Stimulated activated naive B cell treated with anti-CD40 and anti-IgM and Interleukin-4, amounts not matched to agents 10 μg/mL and 1 μg/mL and 100 μg/mL, for 72 hours (primary cell): ENCODE data around the gene CR1L.
"Not testable (repeated sequence)": the region's sequence is repeated elsewhere in the genome, so short reads cannot be mapped to it uniquely, and the experiment has no call there.

Source experiments
- ATAC-seq, 2 donors: fragments of 150-1000 bp; cut with Tn5 transposase; replicated peaks; 2 replicates each; pipeline ENCODE4 v1.10.0; 2021; ENCODE audit warnings: moderate library complexity in 1 of 2
- DNase-seq: peaks from one replicate; pipeline ENCODE4 v3.0.0; 2021
- H3K27ac Mint-ChIP-seq: one replicate; pipeline ENCODE4 v1.8.0; 2022; ENCODE audit warnings: mild to moderate bottlenecking, mixed read lengths
- H3K27me3 Mint-ChIP-seq, 2 donors: one replicate each; pipeline ENCODE4 v1.8.0; 2022; ENCODE audit warnings: mixed read lengths in 2 of 2
- H3K36me3 Mint-ChIP-seq, 2 donors: one replicate each; pipeline ENCODE4 v1.8.0; 2022; ENCODE audit warnings: mixed read lengths in 2 of 2, mild to moderate bottlenecking in 1 of 2
- H3K4me1 Mint-ChIP-seq, 2 donors: one replicate each; pipeline ENCODE4 v1.8.0; 2022; ENCODE audit warnings: mixed read lengths in 2 of 2, mild to moderate bottlenecking in 1 of 2
- H3K4me3 Mint-ChIP-seq, 2 donors: one replicate each; pipeline ENCODE4 v1.8.0; 2022; ENCODE audit warnings: mild to moderate bottlenecking in 2 of 2, mixed read lengths in 2 of 2, moderate library complexity in 1 of 2
- H3K9me3 Mint-ChIP-seq, 2 donors: one replicate each; pipeline ENCODE4 v1.8.0; 2022; ENCODE audit warnings: mixed read lengths in 2 of 2, mild to moderate bottlenecking in 1 of 2

The CR1L gene

DNA sequence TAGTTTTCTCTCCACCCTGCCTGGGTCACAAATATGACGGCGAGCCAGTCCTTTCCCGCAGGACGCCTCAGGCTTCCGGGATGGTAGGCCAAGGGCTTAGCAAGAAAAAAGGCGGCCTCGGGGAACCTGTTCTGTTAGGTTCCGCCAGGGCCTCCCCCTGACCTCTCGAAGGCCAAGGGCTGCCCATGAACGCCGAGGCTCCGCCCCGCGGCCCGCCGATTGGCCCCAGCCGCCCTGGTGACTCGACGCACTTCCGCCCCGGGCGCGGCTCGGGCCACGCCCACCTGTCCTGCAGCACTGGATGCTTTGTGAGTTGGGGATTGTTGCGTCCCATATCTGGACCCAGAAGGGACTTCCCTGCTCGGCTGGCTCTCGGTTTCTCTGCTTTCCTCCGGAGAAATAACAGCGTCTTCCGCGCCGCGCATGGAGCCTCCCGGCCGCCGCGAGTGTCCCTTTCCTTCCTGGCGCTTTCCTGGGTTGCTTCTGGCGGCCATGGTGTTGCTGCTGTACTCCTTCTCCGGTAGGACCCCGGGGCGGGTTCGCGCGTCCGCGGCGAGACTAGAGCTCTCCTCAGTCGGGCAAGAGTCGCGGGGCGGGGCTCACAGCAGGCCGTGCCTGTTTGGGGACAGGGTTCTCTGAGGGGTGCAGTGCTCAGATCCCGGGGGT, 107.0 kb downstream of the CR1L start, which contains the start of gene CD46:
TSS of gene CD46 (plus strand) at position 265 of the 666 bp plus-strand sequence. CDS start at position 424, 159 bp downstream.
- Mint-ChIP-seq H3K36me3 (peaks cover 8 to 19% of the 10 kb centered on the region in 2 donors), H3K27me3 (no peaks in the 10 kb centered on the region), H3K4me1 (peaks cover 20 to 54% of the 10 kb centered on the region in 2 donors), H3K9me3 (peaks cover 0 to 1% of the 10 kb centered on the region in 2 donors), H3K4me3 (peak within 1 kb of the TSS; percentile 89 to 97), H3K27ac (peak within 1 kb of the TSS; percentile 96)
- ATAC-seq, result peak; percentile 97 to 98
- peak; percentile 93 for DNase-seq

GRCh38 chr1:207752456-207752998, 107.6 kb downstream of the CR1L start:
- H3K27me3 Mint-ChIP-seq, result no peaks in the 10 kb centered on the region
- ATAC-seq, result peak; percentile 68 to 69
- H3K36me3 Mint-ChIP-seq, result peaks cover 8 to 20% of the 10 kb centered on the region in 2 donors
- H3K4me3 Mint-ChIP-seq, result peak overlapping the region; percentile 89 to 97
- DNase-seq, result peak; percentile 30
- peaks cover 0 to 1% of the 10 kb centered on the region in 2 donors for H3K9me3 Mint-ChIP-seq
- H3K27ac Mint-ChIP-seq, result peak overlapping the region; percentile 96
- H3K4me1 Mint-ChIP-seq, result peaks cover 20 to 54% of the 10 kb centered on the region in 2 donors

GRCh38 chr1:207753611-207754010, 108.7 kb downstream of the CR1L start:
- H3K27ac Mint-ChIP-seq, result no peak overlapping the region
- peaks cover 20 to 54% of the 10 kb centered on the region in 2 donors for H3K4me1 Mint-ChIP-seq

DNA sequence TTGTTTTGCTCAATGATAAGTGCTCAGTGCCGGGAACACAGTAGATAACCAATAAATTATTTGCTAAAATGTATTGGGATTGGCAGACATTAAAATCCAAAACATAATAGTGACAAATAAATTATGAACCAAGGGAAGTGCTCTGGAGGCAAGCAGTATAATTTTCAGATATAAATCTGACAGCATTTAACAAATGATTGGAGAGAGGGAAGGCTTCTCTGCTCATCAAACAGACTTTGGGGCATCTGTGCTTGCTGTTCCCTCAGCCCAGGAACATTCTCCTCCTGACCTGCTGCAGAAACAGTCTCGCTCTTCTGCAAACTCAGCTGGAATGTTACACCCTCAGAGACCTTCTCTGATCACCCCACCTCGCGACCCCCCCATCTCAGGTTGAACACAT, 109.1 kb downstream of the CR1L start:
- ATAC-seq (no peak), DNase-seq (no peak)
- H3K9me3 Mint-ChIP-seq, result peaks cover 0 to 1% of the 10 kb centered on the region in 2 donors
- H3K4me1 Mint-ChIP-seq, result peaks cover 20 to 50% of the 10 kb centered on the region in 2 donors
- H3K27ac Mint-ChIP-seq, result no peak overlapping the region
- H3K27me3 Mint-ChIP-seq, result no peaks in the 10 kb centered on the region
- H3K36me3 Mint-ChIP-seq, result peaks cover 11 to 26% of the 10 kb centered on the region in 2 donors
- no peak overlapping the region for H3K4me3 Mint-ChIP-seq

More at GRCh38 chr1:207753611-207754010, 108.7 kb downstream of the CR1L start:
- peak overlapping the region in 1 of 2 donors; percentile 89 for H3K4me3 Mint-ChIP-seq
- no peaks in the 10 kb centered on the region for H3K27me3 Mint-ChIP-seq
- ATAC-seq (no peak), DNase-seq (no peak)
- peaks cover 0 to 1% of the 10 kb centered on the region in 2 donors for H3K9me3 Mint-ChIP-seq
- peaks cover 11 to 25% of the 10 kb centered on the region in 2 donors for H3K36me3 Mint-ChIP-seq

DNA sequence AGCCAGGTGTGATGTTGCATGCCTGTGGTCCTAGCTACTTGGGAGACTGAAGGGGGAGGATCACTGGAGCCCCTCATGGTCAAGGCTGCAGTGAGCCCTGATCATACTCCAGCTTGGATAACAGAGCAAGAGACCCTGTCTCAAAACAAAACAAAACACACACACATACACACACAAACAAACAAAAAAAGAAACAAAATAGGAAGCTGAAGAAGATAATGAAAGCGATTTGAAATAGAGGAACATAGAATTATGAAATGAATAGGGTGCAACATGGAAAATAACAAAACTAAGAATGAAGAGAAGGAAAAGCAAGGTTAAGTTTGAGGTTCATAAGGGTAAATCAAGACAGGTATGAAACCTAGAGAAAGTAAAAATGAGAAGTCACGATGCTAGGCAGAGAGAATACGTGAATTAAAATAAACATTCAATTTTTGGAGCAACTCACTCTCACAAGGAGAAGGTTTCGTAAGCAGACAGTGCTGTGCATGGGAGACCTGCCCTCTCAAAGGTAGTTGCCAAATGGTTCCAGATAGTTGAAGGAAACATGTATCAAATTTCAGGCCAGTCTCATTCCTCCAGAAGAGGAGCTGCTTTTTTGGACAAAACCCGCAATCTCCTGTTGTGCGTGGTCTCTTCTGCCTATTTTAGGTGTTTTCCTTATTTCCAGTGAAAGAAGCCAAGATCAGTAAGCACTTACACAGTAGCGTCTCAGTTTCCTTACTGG, 110.2 kb downstream of the CR1L start:
- Mint-ChIP-seq H3K4me1 (peaks cover 20 to 47% of the 10 kb centered on the region in 2 donors), H3K36me3 (peaks cover 11 to 28% of the 10 kb centered on the region in 2 donors)

GRCh38 chr1:207755846-207756693, 111.1 kb downstream of the CR1L start:
- H3K4me3 Mint-ChIP-seq, result no peak overlapping the region
- no peak overlapping the region for H3K27ac Mint-ChIP-seq
- peaks cover 0 to 1% of the 10 kb centered on the region in 2 donors for H3K9me3 Mint-ChIP-seq
- no peak for ATAC-seq
- H3K36me3 Mint-ChIP-seq, result peaks cover 13 to 33% of the 10 kb centered on the region in 2 donors
- H3K4me1 Mint-ChIP-seq, result peaks cover 18 to 44% of the 10 kb centered on the region in 2 donors
- no peak for DNase-seq
- no peaks in the 10 kb centered on the region for H3K27me3 Mint-ChIP-seq

More for the DNA sequence above, 110.2 kb downstream of the CR1L start:
- ATAC-seq (no peak), DNase-seq (no peak)
- H3K27ac Mint-ChIP-seq, result peak overlapping the region; percentile 75
- H3K9me3 Mint-ChIP-seq, result peaks cover 0 to 1% of the 10 kb centered on the region in 2 donors
- no peak overlapping the region for H3K4me3 Mint-ChIP-seq
- H3K27me3 Mint-ChIP-seq, result no peaks in the 10 kb centered on the region

- H3K4me3 Mint-ChIP-seq, result no peak overlapping the region
- H3K27ac Mint-ChIP-seq, result no peak overlapping the region
- H3K27me3 Mint-ChIP-seq, result no peaks in the 10 kb centered on the region
- H3K4me1 Mint-ChIP-seq, result no peaks in the 10 kb centered on the region
- DNase-seq (no peak), ATAC-seq (no peak)
- no peaks in the 10 kb centered on the region for H3K9me3 Mint-ChIP-seq
- peaks cover 38 to 67% of the 10 kb centered on the region in 2 donors for H3K36me3 Mint-ChIP-seq
Observed at GRCh38 chr1:207762622-207763021, 117.7 kb downstream of the CR1L start.

DNA sequence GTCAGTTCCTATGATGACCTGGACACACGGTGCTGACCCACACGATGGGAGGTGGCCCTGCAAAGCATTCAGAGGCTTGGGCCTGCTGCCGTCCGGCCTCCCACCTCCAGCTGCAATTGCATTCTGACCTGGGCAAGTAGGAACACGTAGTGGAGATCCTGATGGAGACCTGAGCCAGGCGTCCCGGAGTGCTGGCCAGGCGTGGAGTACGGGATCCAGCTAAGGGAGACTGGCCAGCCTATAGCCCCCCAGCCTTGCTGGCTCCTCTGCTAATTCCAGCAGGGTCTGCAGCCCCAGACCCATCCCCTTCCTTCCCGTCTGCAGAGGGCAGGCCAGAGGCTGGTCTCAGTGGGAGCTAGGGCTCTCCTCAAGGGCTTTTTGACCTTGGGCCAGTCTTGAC, 118.2 kb downstream of the CR1L start:
- no peak overlapping the region for H3K27ac Mint-ChIP-seq
- ATAC-seq, result no peak
- no peak overlapping the region for H3K4me3 Mint-ChIP-seq
- DNase-seq, result no peak
- no peaks in the 10 kb centered on the region for H3K27me3 Mint-ChIP-seq
- H3K4me1 Mint-ChIP-seq, result no peaks in the 10 kb centered on the region
- peaks cover 36 to 68% of the 10 kb centered on the region in 2 donors for H3K36me3 Mint-ChIP-seq
- no peaks in the 10 kb centered on the region for H3K9me3 Mint-ChIP-seq

GRCh38 chr1:207763972-207764371, 119.0 kb downstream of the CR1L start:
- Mint-ChIP-seq H3K4me1 (no peaks in the 10 kb centered on the region), H3K4me3 (no peak overlapping the region), H3K27me3 (no peaks in the 10 kb centered on the region), H3K27ac (no peak overlapping the region), H3K9me3 (no peaks in the 10 kb centered on the region), H3K36me3 (peaks cover 34 to 68% of the 10 kb centered on the region in 2 donors)
- DNase-seq, result no peak
- no peak for ATAC-seq

- ATAC-seq (no peak), DNase-seq (no peak)
- peaks cover 0 to 4% of the 10 kb centered on the region in 2 donors for H3K9me3 Mint-ChIP-seq
- peaks cover 51 to 74% of the 10 kb centered on the region in 2 donors for H3K36me3 Mint-ChIP-seq
- H3K4me1 Mint-ChIP-seq, result no peaks in the 10 kb centered on the region
- no peak overlapping the region for H3K4me3 Mint-ChIP-seq
- H3K27me3 Mint-ChIP-seq, result no peaks in the 10 kb centered on the region
- H3K27ac Mint-ChIP-seq, result no peak overlapping the region
Observed at GRCh38 chr1:207766569-207766968, 121.6 kb downstream of the CR1L start.

DNA sequence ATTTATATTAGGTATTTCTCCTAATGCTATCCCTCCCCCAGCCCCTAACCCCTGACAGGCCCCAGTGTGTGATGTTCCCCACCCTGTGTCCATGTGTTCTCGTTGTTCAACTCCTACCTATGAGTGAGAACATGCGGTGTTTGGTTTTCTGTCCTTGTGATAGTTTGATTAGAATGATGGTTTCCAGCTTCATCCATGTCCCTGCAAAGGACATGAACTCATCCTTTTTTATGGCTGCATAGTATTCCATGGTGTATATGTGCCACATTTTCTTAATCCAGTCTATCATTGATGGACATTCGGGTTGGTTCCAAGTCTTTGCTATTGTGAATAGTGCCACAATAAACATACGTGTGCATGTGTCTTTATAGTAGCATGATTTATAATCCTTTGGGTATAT, 125.6 kb downstream of the CR1L start:
- H3K4me3 Mint-ChIP-seq, DNase-seq, H3K27me3 Mint-ChIP-seq, ATAC-seq, H3K4me1 Mint-ChIP-seq, H3K27ac Mint-ChIP-seq, H3K9me3 Mint-ChIP-seq: not testable (repeated sequence)
- peaks cover 62 to 75% of the 10 kb centered on the region in 2 donors for H3K36me3 Mint-ChIP-seq
